ENCODE results near the gene NPFFR1. TPM values are rescaled to one million over a fixed set of nuclear protein-coding genes. Genes with fewer than 3 reads are reported as not detected.
"Not testable (repeated sequence)": the region's sequence is repeated elsewhere in the genome, so short reads cannot be mapped to it uniquely, and the experiment has no call there.

NPFFR1 gene
- total RNA-seq, 4 donors from 2014 or later = 0.03 TPM; not detected in 3

GRCh38 chr10:70258216-70258615 is 25.6 kb downstream of the NPFFR1 start:
- Histone ChIP-seq H3K27ac (no peak overlapping the region), H3K27me3 (peaks cover 14 to 28% (median 24%) of the 10 kb centered on the region in 3 donors), H3K9me3 (no peaks in the 10 kb centered on the region), H3K36me3 (no peaks in the 10 kb centered on the region), H3K4me1 (no peaks in the 10 kb centered on the region), H3K4me3 (no peak overlapping the region)
- no peak for ATAC-seq
- no peak for DNase-seq
- no peak for TF ChIP-seq POLR2A (IDR thresholded peaks at IDR 0.05)
- no peak for TF ChIP-seq CTCF (IDR thresholded peaks at IDR 0.05 in 4 of 5, conservative IDR thresholded peaks at IDR 0.05 in 1 of 5)
- intact Hi-C loops (cut with DNase I; ENCODE audit: low total_unique reads) (no loop called here), in situ Hi-C loops (cut with MboI; ENCODE audit: low sequenced_read_pairs in 4 of 4) (no loop called here)

GRCh38 chr10:70257816-70258215 is 26.0 kb downstream of the NPFFR1 start:
- in situ Hi-C loops (cut with MboI; ENCODE audit: low sequenced_read_pairs in 4 of 4); H3K27ac ChIP-seq; H3K36me3 ChIP-seq; H3K9me3 ChIP-seq; intact Hi-C loops (cut with DNase I; ENCODE audit: low total_unique reads); H3K4me1 ChIP-seq; DNase-seq; H3K4me3 ChIP-seq; ATAC-seq: not testable (repeated sequence)
- peaks cover 14 to 28% (median 24%) of the 10 kb centered on the region in 3 donors for H3K27me3 ChIP-seq

- Histone ChIP-seq H3K27ac (no peak overlapping the region), H3K27me3 (peaks cover 14 to 28% (median 24%) of the 10 kb centered on the region in 3 donors), H3K4me1 (no peaks in the 10 kb centered on the region), H3K36me3 (no peaks in the 10 kb centered on the region), H3K9me3 (no peaks in the 10 kb centered on the region), H3K4me3 (no peak overlapping the region)
- intact Hi-C loops (cut with DNase I; ENCODE audit: low total_unique reads) = no loop called here
- no peak for DNase-seq
- no peak for ATAC-seq
- TF ChIP-seq POLR2A (IDR thresholded peaks at IDR 0.05) = no peak
- in situ Hi-C loops (cut with MboI; ENCODE audit: low sequenced_read_pairs in 4 of 4) = no loop called here
These were observed 27.3 kb downstream of the NPFFR1 start for GRCh38 chr10:70256463-70256862.

- H3K4me1 ChIP-seq = no peaks in the 10 kb centered on the region
- in situ Hi-C loops (cut with MboI; ENCODE audit: low sequenced_read_pairs in 4 of 4) (no loop called here), intact Hi-C loops (cut with DNase I; ENCODE audit: low total_unique reads) (no loop called here)
- peaks cover 14 to 28% (median 24%) of the 10 kb centered on the region in 3 donors for H3K27me3 ChIP-seq
- H3K4me3 ChIP-seq = peak overlapping the region in 1 of 4 donors; percentile 37
- TF ChIP-seq CTCF (IDR thresholded peaks at IDR 0.05 in 4 of 5, conservative IDR thresholded peaks at IDR 0.05 in 1 of 5) = no peak
- TF ChIP-seq POLR2A (IDR thresholded peaks at IDR 0.05) = no peak
- no peaks in the 10 kb centered on the region for H3K36me3 ChIP-seq
- H3K9me3 ChIP-seq = no peaks in the 10 kb centered on the region
- no peak overlapping the region for H3K27ac ChIP-seq
- ATAC-seq = no peak
- no peak for DNase-seq
These were observed 28.2 kb downstream of the NPFFR1 start for GRCh38 chr10:70255329-70256299.

GRCh38 chr10:70254778-70255328 is 29.0 kb downstream of the NPFFR1 start:
- no peak overlapping the region for H3K4me3 ChIP-seq
- DNase-seq (no peak), ATAC-seq (no peak)
- H3K9me3 ChIP-seq = no peaks in the 10 kb centered on the region
- intact Hi-C loops (cut with DNase I; ENCODE audit: low total_unique reads) = no loop called here
- no peaks in the 10 kb centered on the region for H3K36me3 ChIP-seq
- no peak for TF ChIP-seq POLR2A (IDR thresholded peaks at IDR 0.05)
- TF ChIP-seq CTCF (IDR thresholded peaks at IDR 0.05 in 4 of 5, conservative IDR thresholded peaks at IDR 0.05 in 1 of 5) = no peak
- peaks cover 14 to 28% (median 24%) of the 10 kb centered on the region in 3 donors for H3K27me3 ChIP-seq
- H3K4me1 ChIP-seq = no peaks in the 10 kb centered on the region
- in situ Hi-C loops (cut with MboI; ENCODE audit: low sequenced_read_pairs in 4 of 4) = no loop called here
- H3K27ac ChIP-seq = no peak overlapping the region
